Activated CD8-positive, alpha-beta memory T cell treated with anti-CD3 and anti-CD28 coated beads for 1 hour (primary cell): ENCODE results near the gene RENBP.

Experiments used
- DNase-seq, 2 donors: peaks; one replicate each; pipeline ENCODE4 v3.0.0-alpha.2; 2020; ENCODE audit warnings: low read depth in 1 of 2; ENCODE audit errors: extremely low read depth in 1 of 2

The RENBP gene

DNA sequence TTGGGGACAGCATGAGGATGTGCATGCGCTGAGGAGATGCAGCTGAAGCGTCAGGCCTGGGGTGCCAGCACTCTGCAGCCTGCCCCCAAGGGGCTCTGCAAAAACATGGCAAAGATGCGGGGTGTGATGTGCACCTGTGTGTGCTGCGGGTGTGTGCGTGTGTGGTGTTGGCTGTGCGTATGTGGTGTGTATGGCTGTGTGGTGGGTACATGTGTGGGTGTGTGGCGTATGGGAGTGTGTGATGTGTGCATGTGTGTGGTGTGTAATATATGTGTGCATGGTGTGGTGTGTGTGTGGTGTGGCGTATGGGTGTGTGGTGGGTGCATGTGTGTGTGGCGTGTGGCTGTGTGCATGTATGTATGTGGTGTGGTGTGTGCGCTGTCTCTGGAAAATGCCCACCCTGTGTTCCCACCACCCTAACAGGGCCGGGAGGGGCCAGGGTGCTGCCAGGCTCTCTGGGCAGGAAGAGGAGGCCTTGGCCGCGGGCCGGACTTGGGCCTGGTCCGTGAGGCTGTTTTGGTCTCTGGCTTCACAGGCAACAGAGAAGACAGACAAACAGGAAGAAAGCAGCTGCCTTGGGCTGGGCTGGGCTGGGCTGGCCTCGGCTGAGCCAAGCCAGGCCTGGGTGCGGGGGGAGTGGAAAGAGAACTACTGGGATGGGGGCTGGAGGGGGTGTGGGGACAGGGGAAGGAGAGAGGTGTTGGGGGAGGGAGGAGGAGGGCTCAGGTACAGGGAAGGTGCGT is 41.0 kb downstream of the RENBP start:
- DNase-seq: no peak

DNA sequence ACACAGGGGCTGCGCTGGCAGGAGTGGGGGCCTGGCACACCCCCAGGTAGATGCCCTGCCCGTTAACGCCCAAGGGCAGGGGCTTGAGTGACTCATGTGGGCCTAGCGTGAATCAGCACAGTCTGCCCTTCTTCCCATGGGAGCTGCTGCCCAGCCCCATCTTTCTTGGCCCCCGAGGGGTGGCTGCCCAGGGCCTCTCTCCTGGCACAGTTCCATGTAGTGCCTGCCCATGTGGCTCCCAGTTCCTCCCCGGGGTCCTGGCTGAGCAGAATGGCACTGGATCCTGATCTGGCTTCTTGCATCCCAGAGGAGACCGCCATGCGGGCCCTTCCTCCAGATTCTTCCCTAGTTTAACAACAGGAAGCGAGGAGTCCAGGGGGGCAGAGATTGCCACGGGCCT is 42.1 kb downstream of the RENBP start:
- no peak for DNase-seq

- no peak for DNase-seq
Measured at GRCh38 chrX:153901753-153902140, 42.7 kb downstream of the RENBP start.

DNA sequence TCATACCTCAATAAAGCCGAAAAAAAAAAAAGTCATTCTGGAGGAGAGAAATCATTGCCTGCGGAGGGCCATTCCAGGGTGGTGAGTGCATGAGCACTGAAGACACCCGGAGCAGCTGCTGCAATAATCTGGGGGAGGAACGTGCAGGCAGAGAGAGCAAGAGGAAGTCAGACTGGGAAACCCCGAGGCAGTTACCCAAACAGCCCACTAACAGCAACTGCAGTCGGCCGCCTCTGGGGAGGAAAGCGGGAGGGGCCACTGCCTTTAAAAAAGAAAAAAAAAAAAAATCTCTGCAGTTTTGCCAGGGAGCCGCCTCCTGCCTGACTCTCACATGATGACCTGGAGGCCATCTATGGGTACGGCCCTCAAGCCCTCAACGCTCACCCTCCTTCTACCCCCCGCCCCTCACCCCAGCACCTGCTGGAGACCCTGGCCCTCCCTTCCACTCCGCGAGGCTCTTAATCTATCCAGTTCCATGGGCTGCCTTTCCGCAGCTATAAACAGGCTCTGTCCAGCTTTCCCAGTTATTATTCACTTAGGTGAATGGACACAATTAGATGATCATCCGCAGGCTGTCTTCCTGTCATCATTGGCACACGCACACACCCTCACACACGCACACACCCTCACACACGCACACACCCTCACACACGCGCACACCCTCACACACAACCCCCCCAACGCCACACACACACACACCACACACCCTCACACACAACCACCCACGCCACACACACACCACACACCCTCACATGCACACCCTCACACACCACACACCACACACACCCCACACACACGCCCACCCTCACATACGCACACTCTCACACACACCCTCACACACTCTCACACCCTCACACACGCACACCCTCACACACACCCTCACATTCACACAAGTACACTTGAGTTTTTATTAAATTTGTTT is 43.4 kb downstream of the RENBP start:
- no peak for DNase-seq

- DNase-seq: no peak
Measured at GRCh38 chrX:153897899-153898298, 46.5 kb downstream of the RENBP start.

DNA sequence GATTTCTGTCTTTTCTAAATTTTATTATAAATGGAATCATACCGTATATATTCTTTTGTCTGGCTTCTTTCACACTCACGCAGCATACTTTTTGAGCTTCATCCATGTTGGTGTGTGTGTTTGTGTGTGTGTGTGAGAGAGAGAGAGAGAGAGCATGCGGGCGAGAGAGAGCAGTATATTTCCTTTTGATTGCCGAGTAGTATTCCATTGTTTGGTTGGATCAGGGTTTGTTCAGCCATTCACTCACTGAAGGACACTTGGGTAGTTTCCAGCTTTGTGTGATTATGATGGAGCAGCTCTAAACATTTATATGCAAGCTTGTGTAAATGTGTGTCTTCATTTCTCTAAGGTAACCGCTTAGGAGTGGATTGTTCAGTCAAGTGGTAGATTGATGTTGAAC is 55.3 kb downstream of the RENBP start:
- no peak for DNase-seq

DNA sequence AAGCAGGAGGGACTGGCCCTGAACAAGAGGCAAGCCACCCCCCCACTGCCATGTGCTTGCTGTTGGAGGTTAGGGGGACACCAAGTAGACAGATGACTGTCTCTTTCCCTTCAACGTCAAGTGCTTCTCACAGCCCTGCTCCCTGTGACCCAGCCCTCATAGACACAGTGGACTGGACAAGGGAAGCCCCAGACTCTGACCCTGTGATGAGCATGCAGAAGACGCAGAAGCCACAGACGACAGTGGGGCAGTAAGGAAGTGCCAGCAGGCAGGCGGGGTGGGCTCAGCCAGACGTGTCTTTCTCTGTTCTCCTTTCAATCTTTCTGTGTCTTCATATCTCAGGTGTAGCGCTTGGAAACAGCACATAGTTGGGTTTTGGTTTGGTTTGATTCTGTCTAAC is 56.1 kb downstream of the RENBP start:
- DNase-seq: no peak

- no peak for DNase-seq
Measured at GRCh38 chrX:153887385-153887784, 57.1 kb downstream of the RENBP start.

- no peak for DNase-seq
Measured at GRCh38 chrX:153886915-153887314, 57.5 kb downstream of the RENBP start.

DNA sequence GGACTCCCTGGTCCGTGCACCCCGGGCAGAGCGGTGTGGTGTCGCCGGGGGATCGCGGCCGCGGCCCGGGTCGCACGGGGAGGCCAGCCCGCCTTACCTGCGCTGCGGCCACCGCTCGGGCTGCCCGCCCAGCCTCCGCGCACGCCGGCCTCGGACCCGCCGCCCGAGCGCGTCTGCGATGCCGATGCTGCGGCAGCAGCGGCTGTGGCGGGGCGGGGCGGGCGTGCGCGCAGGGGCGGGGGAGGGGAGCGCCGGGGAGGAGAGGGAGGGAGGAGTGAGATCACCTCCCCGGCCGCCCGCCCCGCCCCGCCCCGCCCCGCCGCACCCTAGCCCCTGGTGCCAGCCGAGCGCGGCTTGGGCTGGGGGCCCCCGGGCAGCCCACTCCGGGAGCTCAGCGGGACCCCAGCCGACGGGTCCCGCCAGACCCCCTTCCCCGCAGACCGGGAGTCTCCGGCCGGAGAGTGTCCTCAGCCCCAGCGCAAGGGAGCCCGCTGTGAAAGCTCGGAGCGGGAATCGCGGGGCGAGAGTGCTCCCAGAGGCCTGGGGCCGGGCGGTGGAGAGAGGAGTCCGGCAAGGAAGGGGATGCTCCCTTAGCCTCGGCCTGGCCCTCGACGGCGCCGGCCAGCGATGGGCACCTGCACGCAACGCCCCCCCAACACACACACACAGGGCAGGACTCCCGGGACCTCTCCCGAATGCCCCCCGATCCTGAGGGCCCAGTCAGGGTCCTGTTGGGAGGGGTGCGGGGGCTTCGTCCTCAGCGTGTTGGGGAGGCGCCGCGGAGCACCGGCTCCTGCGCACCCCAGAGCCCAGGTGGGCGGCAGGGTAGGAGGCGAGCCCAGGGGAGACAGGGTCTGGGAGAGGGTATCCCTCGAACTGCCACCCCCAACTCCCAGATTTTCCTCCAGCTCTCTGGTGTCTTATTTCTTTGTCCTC is 58.2 kb downstream of the RENBP start, which contains the start of gene L1CAM:
TSS of gene L1CAM (minus strand) at position 206 of the 936 bp plus-strand sequence. CDS start 10,337 bp downstream, outside the sequence.
- DNase-seq: peak in 1 of 2 donors; percentile 10
